BE2C (cell line): ENCODE data around the gene GPAT2.
"Not testable (repeated sequence)": the region's sequence is repeated elsewhere in the genome, so short reads cannot be mapped to it uniquely, and the experiment has no call there.

Experiments used
- DNase-seq: peaks from one replicate; pipeline ENCODE4 v3.0.0-alpha.2; 2020
- H3K27me3 ChIP-seq: fragments of 250-450 bp; sonication (Bioruptor Pico); 2 replicates; pipeline ENCODE4 v1.5.1; 2020; ENCODE audit warnings: mild to moderate bottlenecking
- H3K36me3 ChIP-seq: fragments of 250-450 bp; sonication (Bioruptor Pico); 2 replicates; pipeline ENCODE4 v1.5.1; 2020; ENCODE audit warnings: mild to moderate bottlenecking
- H3K4me1 ChIP-seq: fragments of 250-450 bp; sonication (Bioruptor Pico); 2 replicates; pipeline ENCODE4 v1.5.1; 2020
- H3K4me3 ChIP-seq: 2 replicates; pipeline ENCODE4 v1.5.1; 2011; ENCODE audit warnings: low read depth, low read length
- H3K9me3 ChIP-seq: fragments of 250-450 bp; sonication (Bioruptor Pico); 2 replicates; pipeline ENCODE4 v1.5.1; 2020
- TF ChIP-seq, protein P1 (sequence below): IDR thresholded peaks from 2 replicates; pipeline ENCODE4 v1.5.1; 2012; ENCODE audit warnings: mild to moderate bottlenecking, low read depth, low read length

The GPAT2 gene

GRCh38 chr2:96049917-96050262 lies 15.2 kb upstream of the GPAT2 start:
- not testable (repeated sequence) for H3K27me3 ChIP-seq, DNase-seq, H3K36me3 ChIP-seq, H3K4me3 ChIP-seq, H3K9me3 ChIP-seq, H3K4me1 ChIP-seq

GRCh38 chr2:96049049-96049916 lies 14.6 kb upstream of the GPAT2 start:
- H3K36me3 ChIP-seq, H3K27me3 ChIP-seq, H3K4me3 ChIP-seq, DNase-seq, H3K4me1 ChIP-seq, H3K9me3 ChIP-seq: not testable (repeated sequence)

DNA sequence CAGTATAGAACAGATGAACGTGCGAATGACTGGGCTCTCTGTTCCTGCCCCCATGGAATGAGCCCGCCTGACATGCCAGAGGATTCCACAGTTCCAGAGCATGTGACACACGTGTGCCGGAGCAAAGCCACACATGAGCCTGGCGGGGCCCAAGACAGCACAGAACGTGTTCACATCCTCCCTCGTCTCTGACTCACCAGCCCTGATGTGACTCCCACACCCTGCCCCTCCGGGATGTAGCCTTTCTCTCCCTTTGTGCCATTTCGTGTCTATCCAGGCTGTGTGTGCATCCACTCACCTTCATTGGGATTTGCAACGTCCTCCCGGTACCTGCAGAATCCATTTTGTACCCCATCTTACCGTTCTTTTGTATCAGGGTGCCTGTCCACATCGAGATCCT lies 838 bp upstream of the GPAT2 start:
- H3K4me3 ChIP-seq, H3K9me3 ChIP-seq, H3K36me3 ChIP-seq, H3K27me3 ChIP-seq, H3K4me1 ChIP-seq, DNase-seq: not testable (repeated sequence)

DNA sequence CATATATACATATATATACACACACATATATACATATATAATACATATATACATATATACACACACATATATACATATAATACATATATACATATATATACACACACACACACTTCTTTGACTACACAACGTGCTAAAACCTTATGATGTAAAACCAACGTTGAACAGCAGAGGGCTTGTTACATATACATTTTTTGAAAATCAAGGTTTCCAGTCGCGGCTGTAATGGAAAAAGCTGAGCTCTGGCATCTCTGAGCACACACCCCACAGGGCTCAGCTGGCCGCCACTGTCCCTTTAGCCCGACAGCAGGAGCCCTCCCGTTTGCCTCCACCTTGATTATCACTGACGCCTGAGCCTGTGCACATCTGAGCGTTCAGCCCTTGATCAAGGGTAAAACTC lies 719 bp downstream of the GPAT2 start:
- H3K4me1 ChIP-seq, H3K27me3 ChIP-seq: not testable (repeated sequence)

GRCh38 chr2:96027725-96028325 lies 6.9 kb downstream of the GPAT2 start:
- H3K4me3 ChIP-seq, H3K27me3 ChIP-seq, DNase-seq, H3K9me3 ChIP-seq, H3K4me1 ChIP-seq, H3K36me3 ChIP-seq: not testable (repeated sequence)

More for the DNA sequence above, 719 bp downstream of the GPAT2 start:
- not testable (repeated sequence) for H3K36me3 ChIP-seq, H3K4me3 ChIP-seq, H3K9me3 ChIP-seq, DNase-seq

- not testable (repeated sequence) for DNase-seq, H3K4me3 ChIP-seq, H3K9me3 ChIP-seq, H3K4me1 ChIP-seq, H3K27me3 ChIP-seq, H3K36me3 ChIP-seq
These were observed 9.0 kb downstream of the GPAT2 start for GRCh38 chr2:96025755-96026154.

DNA sequence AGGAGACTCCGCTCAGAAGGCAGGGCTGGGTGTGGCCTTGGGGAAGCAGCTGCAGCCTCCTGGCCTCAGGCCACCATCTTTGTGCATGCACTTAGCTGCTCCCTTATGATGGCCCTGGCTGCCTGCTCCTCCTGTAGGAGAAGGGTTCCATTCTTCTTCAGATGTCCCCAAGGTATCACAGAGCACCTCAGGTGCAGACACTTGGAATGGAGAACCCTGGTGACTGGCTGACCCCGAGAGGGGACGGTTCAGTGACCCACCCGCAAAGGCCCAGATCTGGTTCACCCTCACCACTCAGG lies 9.6 kb downstream of the GPAT2 start:
- Histone ChIP-seq H3K4me3 (no peak overlapping the region), H3K4me1 (no peaks in the 10 kb centered on the region), H3K36me3 (no peaks in the 10 kb centered on the region), H3K27me3 (no peaks in the 10 kb centered on the region), H3K9me3 (no peaks in the 10 kb centered on the region)
- no peak for DNase-seq
- TF ChIP-seq, protein P1, sequence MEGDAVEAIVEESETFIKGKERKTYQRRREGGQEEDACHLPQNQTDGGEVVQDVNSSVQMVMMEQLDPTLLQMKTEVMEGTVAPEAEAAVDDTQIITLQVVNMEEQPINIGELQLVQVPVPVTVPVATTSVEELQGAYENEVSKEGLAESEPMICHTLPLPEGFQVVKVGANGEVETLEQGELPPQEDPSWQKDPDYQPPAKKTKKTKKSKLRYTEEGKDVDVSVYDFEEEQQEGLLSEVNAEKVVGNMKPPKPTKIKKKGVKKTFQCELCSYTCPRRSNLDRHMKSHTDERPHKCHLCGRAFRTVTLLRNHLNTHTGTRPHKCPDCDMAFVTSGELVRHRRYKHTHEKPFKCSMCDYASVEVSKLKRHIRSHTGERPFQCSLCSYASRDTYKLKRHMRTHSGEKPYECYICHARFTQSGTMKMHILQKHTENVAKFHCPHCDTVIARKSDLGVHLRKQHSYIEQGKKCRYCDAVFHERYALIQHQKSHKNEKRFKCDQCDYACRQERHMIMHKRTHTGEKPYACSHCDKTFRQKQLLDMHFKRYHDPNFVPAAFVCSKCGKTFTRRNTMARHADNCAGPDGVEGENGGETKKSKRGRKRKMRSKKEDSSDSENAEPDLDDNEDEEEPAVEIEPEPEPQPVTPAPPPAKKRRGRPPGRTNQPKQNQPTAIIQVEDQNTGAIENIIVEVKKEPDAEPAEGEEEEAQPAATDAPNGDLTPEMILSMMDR, result no peak

DNA sequence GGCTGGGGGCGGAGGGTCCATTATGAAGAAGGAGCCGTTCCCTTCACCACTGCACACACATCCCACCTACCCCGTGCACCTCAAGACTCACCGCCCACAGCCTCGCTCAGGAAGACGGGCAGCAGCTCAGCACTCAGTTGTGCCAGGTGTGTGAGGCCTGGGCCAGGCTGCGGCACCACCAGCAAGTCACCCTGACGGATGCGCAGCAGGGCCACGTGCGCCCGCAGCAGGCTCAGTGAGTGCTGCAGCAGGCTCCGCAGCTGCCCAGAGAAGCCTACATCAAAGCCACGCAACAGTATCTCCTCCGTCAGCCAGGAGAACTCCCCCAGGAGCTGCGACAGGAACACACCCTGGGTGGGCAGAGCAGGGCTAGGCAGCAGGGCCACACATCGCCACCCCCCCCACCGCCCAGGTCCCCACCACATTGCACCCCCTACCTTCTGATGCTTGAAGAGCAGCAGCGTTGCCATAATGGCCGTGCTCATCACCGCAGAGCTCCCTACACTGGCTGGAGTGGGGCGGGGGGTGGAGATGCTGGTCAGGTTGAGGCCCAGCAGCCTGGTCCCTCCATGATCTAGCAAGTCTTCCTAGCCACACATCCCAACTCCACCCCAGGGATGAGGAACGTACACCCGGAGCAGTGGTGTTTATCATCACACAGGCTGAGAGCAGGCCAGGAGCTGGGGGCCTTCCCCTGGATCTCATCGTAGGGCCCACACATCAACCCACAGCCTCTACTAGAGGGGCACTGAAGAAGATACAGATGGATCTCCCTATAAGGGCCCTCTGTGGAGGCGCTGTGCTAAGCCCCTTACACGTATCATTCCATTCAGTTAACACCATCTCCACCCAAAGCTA lies 10.2 kb downstream of the GPAT2 start:
- H3K27me3 ChIP-seq, result no peaks in the 10 kb centered on the region
- H3K4me3 ChIP-seq, result no peak overlapping the region
- DNase-seq, result no peak
- no peaks in the 10 kb centered on the region for H3K4me1 ChIP-seq
- no peaks in the 10 kb centered on the region for H3K36me3 ChIP-seq
- no peaks in the 10 kb centered on the region for H3K9me3 ChIP-seq
- TF ChIP-seq, protein P1, result no peak

DNA sequence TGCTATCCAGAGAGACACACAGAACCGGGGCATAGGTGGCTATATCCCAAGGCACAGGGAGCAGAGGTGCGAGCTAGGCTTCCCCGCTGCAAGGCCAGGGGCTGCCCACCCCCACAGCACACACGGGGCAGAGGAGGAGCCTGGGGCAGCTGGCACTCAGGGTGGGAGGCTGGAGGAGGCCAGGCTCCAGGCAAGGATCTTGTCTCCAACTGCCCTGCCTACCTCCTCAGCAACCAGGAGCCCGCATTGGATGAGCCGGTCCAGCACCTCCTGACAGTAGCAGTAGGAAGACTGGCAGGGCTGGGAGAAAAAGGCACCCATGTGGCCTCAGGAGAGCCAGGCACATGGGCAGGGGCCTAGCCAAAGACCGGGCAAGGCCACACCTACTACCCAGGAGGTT lies 11.0 kb downstream of the GPAT2 start:
- H3K36me3 ChIP-seq, DNase-seq, H3K4me1 ChIP-seq, H3K9me3 ChIP-seq, H3K4me3 ChIP-seq, H3K27me3 ChIP-seq: not testable (repeated sequence)
